PFSK-1 (cell line): ENCODE measurements around the gene PAFAH1B2.

Experiments used
- FOXP2 ChIP-seq: optimal IDR thresholded peaks from 2 replicates; pipeline ENCODE3; 2011; ENCODE audit warnings: borderline replicate concordance, control low read depth, inconsistent platforms; ENCODE audit not compliant: insufficient read depth; ENCODE audit errors: extremely low read length, extremely low read depth
- POLR2AphosphoS5 ChIP-seq: IDR thresholded peaks from 2 replicates; pipeline ENCODE4 v1.6.1; 2012; ENCODE audit warnings: low read depth, mild to moderate bottlenecking, control low read depth, low read length, moderate library complexity
- SIN3A ChIP-seq: IDR thresholded peaks from 2 replicates; pipeline ENCODE4 v1.6.1; 2012; ENCODE audit warnings: mild to moderate bottlenecking, low read length, moderate library complexity, borderline replicate concordance; ENCODE audit not compliant: insufficient read depth
- TAF1 ChIP-seq: IDR thresholded peaks from 2 replicates; pipeline ENCODE4 v1.6.1; 2012; ENCODE audit warnings: low read length, control low read depth, borderline replicate concordance; ENCODE audit not compliant: insufficient read depth
- TF ChIP-seq, protein P1 (sequence below), 2 experiments: IDR thresholded peaks; 2 replicates each; pipeline versions ENCODE4 v1.6.1 to v1.8.0; 2011 to 2012; ENCODE audit warnings: low read depth in 2 of 2, low read length in 2 of 2, control low read depth in 1 of 2, inconsistent platforms in 1 of 2, mild to moderate bottlenecking in 1 of 2, moderate library complexity in 1 of 2; ENCODE audit not compliant: insufficient read depth in 1 of 2

PAFAH1B2 gene

DNA sequence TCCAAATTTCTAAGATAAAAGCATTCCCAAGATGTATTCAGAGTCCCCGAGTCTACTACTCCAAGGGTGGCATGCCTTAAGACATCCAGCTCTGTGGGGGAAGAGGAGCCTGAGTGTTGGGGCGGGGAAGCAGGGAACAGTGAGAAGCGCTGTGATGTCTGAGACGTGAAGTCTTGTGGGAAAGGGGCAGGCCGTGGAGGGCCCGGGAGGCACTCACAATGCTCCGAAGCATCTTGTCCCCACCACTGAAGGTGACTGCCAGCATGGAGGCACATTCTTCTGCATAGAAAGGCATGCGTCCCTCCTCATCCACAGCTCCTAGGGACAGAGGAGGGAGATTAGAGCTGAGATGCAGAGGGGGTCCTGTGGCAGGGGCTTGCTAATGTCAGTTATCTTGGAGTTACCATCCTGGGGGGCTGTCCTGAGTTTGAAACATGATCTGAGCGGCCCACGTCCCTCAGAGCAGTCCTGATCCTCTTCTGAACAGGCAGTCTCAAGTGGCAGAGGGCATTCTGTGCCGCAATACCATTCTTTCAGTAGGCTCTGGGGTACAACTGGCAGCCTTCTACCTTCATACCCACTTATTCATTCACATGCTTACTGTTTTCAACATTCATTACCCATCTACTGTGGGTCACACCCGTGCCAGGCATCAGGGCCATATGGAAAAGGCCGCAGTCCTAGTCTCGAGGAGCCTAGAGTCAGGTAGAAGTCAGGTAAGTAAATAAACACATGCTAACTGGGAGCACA is 79.1 kb downstream of the PAFAH1B2 start:
- TF ChIP-seq SIN3A, result no peak
- no peak for TF ChIP-seq TAF1
- no peak for TF ChIP-seq FOXP2
- TF ChIP-seq POLR2AphosphoS5, result no peak
- TF ChIP-seq, protein P1, sequence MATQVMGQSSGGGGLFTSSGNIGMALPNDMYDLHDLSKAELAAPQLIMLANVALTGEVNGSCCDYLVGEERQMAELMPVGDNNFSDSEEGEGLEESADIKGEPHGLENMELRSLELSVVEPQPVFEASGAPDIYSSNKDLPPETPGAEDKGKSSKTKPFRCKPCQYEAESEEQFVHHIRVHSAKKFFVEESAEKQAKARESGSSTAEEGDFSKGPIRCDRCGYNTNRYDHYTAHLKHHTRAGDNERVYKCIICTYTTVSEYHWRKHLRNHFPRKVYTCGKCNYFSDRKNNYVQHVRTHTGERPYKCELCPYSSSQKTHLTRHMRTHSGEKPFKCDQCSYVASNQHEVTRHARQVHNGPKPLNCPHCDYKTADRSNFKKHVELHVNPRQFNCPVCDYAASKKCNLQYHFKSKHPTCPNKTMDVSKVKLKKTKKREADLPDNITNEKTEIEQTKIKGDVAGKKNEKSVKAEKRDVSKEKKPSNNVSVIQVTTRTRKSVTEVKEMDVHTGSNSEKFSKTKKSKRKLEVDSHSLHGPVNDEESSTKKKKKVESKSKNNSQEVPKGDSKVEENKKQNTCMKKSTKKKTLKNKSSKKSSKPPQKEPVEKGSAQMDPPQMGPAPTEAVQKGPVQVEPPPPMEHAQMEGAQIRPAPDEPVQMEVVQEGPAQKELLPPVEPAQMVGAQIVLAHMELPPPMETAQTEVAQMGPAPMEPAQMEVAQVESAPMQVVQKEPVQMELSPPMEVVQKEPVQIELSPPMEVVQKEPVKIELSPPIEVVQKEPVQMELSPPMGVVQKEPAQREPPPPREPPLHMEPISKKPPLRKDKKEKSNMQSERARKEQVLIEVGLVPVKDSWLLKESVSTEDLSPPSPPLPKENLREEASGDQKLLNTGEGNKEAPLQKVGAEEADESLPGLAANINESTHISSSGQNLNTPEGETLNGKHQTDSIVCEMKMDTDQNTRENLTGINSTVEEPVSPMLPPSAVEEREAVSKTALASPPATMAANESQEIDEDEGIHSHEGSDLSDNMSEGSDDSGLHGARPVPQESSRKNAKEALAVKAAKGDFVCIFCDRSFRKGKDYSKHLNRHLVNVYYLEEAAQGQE (IDR thresholded peaks at IDR 0.05; ENCODE audit: insufficient read depth in 1 of 2, low read depth in 2 of 2, low read length in 2 of 2), result no peak

GRCh38 chr11:117223741-117224689 is 79.9 kb downstream of the PAFAH1B2 start:
- TF ChIP-seq FOXP2 (no peak), TAF1 (no peak), SIN3A (no peak), POLR2AphosphoS5 (no peak)
- TF ChIP-seq, protein P1 (IDR thresholded peaks at IDR 0.05; ENCODE audit: insufficient read depth in 1 of 2, low read depth in 2 of 2, low read length in 2 of 2), result no peak

DNA sequence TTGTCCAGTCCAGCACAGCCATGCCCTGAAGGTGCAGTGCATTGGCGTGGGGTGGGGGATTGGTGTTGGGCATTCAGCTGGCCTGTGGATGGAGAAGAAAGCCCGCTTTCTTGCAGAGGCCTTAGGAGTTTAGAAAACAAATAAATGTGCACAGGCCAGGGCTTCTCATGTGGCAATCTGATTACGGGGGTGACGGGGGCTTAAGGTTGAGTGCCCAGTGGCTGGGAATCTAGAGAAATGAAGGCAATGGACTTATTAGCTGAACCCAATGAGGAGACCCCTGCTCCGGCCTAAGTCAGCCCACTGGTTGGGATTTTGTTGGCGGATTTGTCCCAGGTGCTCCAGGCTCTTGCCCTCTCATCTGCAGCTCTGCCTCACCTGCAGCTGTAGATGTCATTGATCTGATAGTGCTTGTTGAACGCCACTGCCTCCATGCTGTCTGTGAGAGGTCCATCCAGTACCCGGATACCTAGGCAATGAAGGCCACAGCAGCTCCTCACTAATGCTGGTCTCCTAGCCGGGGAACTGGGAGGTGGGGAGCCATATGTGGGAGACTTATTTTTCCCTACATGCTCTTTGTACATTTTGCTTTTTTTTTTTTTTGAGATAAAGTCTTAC is 81.6 kb downstream of the PAFAH1B2 start:
- TF ChIP-seq, protein P1 (IDR thresholded peaks at IDR 0.05; ENCODE audit: insufficient read depth in 1 of 2, low read depth in 2 of 2, low read length in 2 of 2), result no peak
- TF ChIP-seq SIN3A (no peak), FOXP2 (no peak), TAF1 (no peak), POLR2AphosphoS5 (no peak)
